ENCODE measurements around the gene PGF. TPM values are rescaled to one million over a fixed set of nuclear protein-coding genes. Genes with fewer than 3 reads are reported as not detected.

PGF gene
- polyA plus RNA-seq, 3 donors = 0.03 TPM; not detected in 2

DNA sequence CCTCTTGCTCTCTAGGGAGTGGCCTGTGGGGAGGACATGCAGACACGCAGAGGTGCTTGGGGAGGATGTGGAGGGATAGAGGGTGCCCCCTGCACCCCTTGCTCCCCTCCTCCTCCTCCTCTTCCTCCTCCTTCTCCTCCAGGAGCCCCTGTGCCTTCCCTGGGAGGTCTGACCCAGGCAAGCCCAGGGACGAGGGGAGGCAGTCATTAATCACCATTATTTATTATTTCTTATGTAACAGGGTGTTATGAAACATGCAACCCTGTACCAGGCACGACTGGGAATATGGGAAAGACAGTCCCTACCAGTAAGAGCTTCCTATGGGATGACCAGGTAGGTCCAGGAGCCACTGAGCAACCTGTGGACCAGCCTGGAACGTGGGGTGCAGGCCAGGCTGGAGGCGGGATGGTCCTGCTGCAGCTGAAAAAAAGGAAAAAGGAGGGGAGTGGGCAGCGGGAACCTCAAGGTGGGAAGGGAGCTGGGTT, 22.5 kb upstream of the PGF start:
- no peak overlapping the region for H3K4me3 ChIP-seq (replicated peaks in 1 of 3; ENCODE audit: low read depth in 2 of 3, low read length in 3 of 3)
- WGBS (ENCODE audit: insufficient coverage) = 89% methylated on average over 2 of the region's 6 CpGs
- Mint-ChIP-seq H3K4me3 (no peak overlapping the region), H3K4me1 (no peaks in the 10 kb centered on the region), H3K27ac (no peak overlapping the region), H3K27me3 (ENCODE audit: low read depth in 3 of 3) (peaks cover 0 to 10% (median 1%) of the 10 kb centered on the region in 3 donors), H3K36me3 (no peaks in the 10 kb centered on the region), H3K9me3 (peaks cover 0 to 2% (median 0%) of the 10 kb centered on the region in 7 donors)
- H4K20me1 ChIP-seq (ENCODE audit: insufficient read depth, low read length) = no peaks in the 10 kb centered on the region
- intact Hi-C loops (cut with micrococcal nuclease) = no loop called here
- no peak overlapping the region for H3K4me2 ChIP-seq (replicated peaks; ENCODE audit: extremely low read depth, low read length, poor library complexity, severe bottlenecking)
- H3K36me3 ChIP-seq (replicated peaks in 1 of 2; ENCODE audit: control insufficient read depth in 1 of 2, insufficient read depth in 2 of 2, low read length in 2 of 2) = no peaks in the 10 kb centered on the region
- no peak overlapping the region for H3K9ac ChIP-seq (ENCODE audit: insufficient read depth, low read length, poor library complexity, severe bottlenecking)
- no peaks in the 10 kb centered on the region for H3K27me3 ChIP-seq (ENCODE audit: control insufficient read depth in 2 of 2, insufficient read depth in 2 of 2, low read length in 2 of 2)
- TF ChIP-seq, protein P1, sequence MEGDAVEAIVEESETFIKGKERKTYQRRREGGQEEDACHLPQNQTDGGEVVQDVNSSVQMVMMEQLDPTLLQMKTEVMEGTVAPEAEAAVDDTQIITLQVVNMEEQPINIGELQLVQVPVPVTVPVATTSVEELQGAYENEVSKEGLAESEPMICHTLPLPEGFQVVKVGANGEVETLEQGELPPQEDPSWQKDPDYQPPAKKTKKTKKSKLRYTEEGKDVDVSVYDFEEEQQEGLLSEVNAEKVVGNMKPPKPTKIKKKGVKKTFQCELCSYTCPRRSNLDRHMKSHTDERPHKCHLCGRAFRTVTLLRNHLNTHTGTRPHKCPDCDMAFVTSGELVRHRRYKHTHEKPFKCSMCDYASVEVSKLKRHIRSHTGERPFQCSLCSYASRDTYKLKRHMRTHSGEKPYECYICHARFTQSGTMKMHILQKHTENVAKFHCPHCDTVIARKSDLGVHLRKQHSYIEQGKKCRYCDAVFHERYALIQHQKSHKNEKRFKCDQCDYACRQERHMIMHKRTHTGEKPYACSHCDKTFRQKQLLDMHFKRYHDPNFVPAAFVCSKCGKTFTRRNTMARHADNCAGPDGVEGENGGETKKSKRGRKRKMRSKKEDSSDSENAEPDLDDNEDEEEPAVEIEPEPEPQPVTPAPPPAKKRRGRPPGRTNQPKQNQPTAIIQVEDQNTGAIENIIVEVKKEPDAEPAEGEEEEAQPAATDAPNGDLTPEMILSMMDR (IDR thresholded peaks at IDR 0.05) = no peak
- H2AFZ ChIP-seq (ENCODE audit: insufficient read depth, low read depth, low read length, poor library complexity, severe bottlenecking) = no peak overlapping the region
- peaks cover 5 to 7% of the 10 kb centered on the region in 2 donors for H3K4me1 ChIP-seq (ENCODE audit: control insufficient read depth in 1 of 2, insufficient read depth in 2 of 2, low read length in 2 of 2)
- DNase-seq = no peak
- no peak overlapping the region for H3K27ac ChIP-seq (ENCODE audit: low read depth in 1 of 2, low read length in 2 of 2)
- H3K9me3 ChIP-seq (replicated peaks in 1 of 2; ENCODE audit: control insufficient read depth in 1 of 2, insufficient read depth in 1 of 2, low read length in 2 of 2) = no peaks in the 10 kb centered on the region
- no peaks in the 10 kb centered on the region for H3K79me2 ChIP-seq (ENCODE audit: insufficient read depth, low read length)

DNA sequence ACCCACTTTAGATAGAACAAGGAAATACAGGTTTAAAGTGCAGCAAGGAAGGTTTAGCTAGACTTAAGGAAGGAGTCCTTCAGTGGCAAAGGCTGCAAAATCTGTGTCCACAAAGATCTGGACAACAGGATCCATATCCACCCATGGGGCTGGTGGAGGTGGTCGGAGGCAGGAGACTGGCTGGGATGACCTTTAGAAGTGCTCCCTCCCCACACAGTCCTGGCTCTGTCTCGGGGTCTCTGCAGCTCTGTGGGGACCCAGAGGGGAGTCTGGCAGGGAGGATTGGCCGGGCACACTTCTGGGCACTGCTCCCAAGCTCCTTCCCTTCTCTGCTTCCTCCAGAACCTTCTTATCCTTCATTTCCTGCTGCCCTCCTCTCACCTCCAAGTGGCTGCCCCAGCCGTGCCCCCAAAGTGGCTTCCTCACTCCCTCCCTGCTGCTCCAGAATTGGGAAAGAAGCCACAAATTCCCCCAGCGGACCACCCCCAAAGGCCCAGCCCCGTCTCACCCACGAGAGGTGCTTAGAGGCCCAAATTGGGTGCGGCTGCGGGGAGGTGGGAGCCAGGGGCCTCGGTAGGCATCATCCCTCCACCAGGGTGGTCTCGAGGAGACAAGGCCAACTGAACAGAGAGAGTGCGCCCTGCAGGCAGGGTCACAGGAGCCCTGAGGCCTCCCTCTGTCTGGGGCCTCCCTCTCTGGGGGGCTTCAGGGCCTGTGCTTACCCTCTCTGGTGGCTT, 21.9 kb upstream of the PGF start:
- no peak for DNase-seq
- H3K4me2 ChIP-seq (replicated peaks; ENCODE audit: extremely low read depth, low read length, poor library complexity, severe bottlenecking) = no peak overlapping the region
- H3K4me1 ChIP-seq (ENCODE audit: control insufficient read depth in 1 of 2, insufficient read depth in 2 of 2, low read length in 2 of 2) = peaks cover 5 to 8% of the 10 kb centered on the region in 2 donors
- H4K20me1 ChIP-seq (ENCODE audit: insufficient read depth, low read length) = no peaks in the 10 kb centered on the region
- H3K79me2 ChIP-seq (ENCODE audit: insufficient read depth, low read length) = no peaks in the 10 kb centered on the region
- no peak overlapping the region for H2AFZ ChIP-seq (ENCODE audit: insufficient read depth, low read depth, low read length, poor library complexity, severe bottlenecking)
- peaks cover 0 to 2% (median 0%) of the 10 kb centered on the region in 7 donors for H3K9me3 Mint-ChIP-seq
- no peak overlapping the region for H3K27ac Mint-ChIP-seq
- no peaks in the 10 kb centered on the region for H3K36me3 Mint-ChIP-seq
- intact Hi-C loops (cut with micrococcal nuclease) = no loop called here
- no peaks in the 10 kb centered on the region for H3K36me3 ChIP-seq (replicated peaks in 1 of 2; ENCODE audit: control insufficient read depth in 1 of 2, insufficient read depth in 2 of 2, low read length in 2 of 2)
- H3K27me3 Mint-ChIP-seq (ENCODE audit: low read depth in 3 of 3) = peaks cover 0 to 10% (median 3%) of the 10 kb centered on the region in 3 donors
- no peaks in the 10 kb centered on the region for H3K27me3 ChIP-seq (ENCODE audit: control insufficient read depth in 2 of 2, insufficient read depth in 2 of 2, low read length in 2 of 2)
- H3K27ac ChIP-seq (ENCODE audit: low read depth in 1 of 2, low read length in 2 of 2) = no peak overlapping the region
- no peak overlapping the region for H3K4me3 ChIP-seq (replicated peaks in 1 of 3; ENCODE audit: low read depth in 2 of 3, low read length in 3 of 3)
- TF ChIP-seq, protein P1 (IDR thresholded peaks at IDR 0.05) = no peak
- WGBS (ENCODE audit: insufficient coverage) = 90% methylated on average over 9 of the region's 12 CpGs
- H3K4me1 Mint-ChIP-seq = no peaks in the 10 kb centered on the region
- H3K9ac ChIP-seq (ENCODE audit: insufficient read depth, low read length, poor library complexity, severe bottlenecking) = no peak overlapping the region
- no peak overlapping the region for H3K4me3 Mint-ChIP-seq
- no peaks in the 10 kb centered on the region for H3K9me3 ChIP-seq (replicated peaks in 1 of 2; ENCODE audit: control insufficient read depth in 1 of 2, insufficient read depth in 1 of 2, low read length in 2 of 2)
